Activated T-helper 1 cell treated with anti-CD3 and anti-CD28 coated beads, Interleukin-2, amount 50 U/mL, for 16 hours (primary cell): ENCODE results near the gene RNGTT.
"Not testable (repeated sequence)": the region's sequence is repeated elsewhere in the genome, so short reads cannot be mapped to it uniquely, and the experiment has no call there.

Experiments
- DNase-seq, 2 donors: peaks; one replicate each; pipeline ENCODE4 v3.0.0-alpha.2; 2020; ENCODE audit warnings: low read depth in 1 of 2, low spot score in 1 of 2

RNGTT gene

DNA sequence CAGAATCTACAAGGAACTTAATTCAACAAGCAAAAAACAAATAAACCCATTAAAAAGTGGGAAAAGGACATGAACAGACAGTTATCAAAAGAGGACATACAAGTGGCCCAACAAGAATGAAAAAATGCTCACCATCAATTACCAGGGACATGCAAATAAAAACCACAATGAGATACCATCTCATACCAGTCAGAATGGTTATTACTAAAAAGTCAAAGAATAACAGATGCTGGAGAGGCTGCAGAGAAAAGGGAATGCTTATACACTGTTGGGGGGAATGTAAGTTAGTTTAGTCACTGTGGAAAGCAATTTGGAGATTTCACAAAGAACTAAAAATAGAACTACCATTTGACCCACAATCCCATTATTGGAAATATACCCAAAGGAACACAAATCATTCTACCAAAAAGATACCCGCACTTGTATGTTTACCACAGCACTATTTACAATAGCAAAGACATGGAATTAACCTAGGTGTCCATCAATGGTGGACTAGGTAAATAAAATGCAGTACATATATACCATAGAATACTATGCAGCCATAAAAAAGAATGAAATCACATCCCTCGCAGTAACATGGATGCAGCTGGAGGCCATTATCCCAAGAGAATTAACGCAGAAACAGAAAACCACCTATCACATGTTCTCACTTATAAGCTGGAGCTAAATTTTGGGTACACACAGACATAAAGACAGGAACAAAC lies 48.4 kb downstream of the RNGTT start:
- DNase-seq = no peak

DNA sequence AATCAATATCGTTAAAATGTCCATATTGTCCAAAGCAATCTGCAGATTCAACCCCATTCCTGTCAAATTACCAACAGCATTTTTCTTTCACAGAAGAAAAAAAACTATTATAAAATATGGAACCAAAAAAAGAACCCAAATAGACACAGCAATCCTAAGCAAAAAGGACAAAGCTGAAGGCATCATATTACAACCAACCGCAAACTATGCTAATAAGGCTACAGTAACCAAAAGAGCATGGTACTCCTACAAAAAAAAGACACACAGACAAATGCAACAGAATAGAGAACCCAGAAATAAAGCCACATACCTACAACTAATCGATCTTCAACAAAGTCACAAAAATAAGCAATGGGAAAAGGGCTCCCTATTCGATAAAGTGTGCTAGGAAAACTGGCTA lies 49.2 kb downstream of the RNGTT start:
- DNase-seq = no peak

- DNase-seq = no peak
Observed at GRCh38 chr6:88913471-88913870, 49.9 kb downstream of the RNGTT start.

- DNase-seq = no peak
Observed at GRCh38 chr6:88910922-88911778, 52.3 kb downstream of the RNGTT start.

- no peak for DNase-seq
Observed at GRCh38 chr6:88908598-88909548, 54.5 kb downstream of the RNGTT start.

GRCh38 chr6:88907148-88907547 lies 56.3 kb downstream of the RNGTT start:
- not testable (repeated sequence) for DNase-seq

DNA sequence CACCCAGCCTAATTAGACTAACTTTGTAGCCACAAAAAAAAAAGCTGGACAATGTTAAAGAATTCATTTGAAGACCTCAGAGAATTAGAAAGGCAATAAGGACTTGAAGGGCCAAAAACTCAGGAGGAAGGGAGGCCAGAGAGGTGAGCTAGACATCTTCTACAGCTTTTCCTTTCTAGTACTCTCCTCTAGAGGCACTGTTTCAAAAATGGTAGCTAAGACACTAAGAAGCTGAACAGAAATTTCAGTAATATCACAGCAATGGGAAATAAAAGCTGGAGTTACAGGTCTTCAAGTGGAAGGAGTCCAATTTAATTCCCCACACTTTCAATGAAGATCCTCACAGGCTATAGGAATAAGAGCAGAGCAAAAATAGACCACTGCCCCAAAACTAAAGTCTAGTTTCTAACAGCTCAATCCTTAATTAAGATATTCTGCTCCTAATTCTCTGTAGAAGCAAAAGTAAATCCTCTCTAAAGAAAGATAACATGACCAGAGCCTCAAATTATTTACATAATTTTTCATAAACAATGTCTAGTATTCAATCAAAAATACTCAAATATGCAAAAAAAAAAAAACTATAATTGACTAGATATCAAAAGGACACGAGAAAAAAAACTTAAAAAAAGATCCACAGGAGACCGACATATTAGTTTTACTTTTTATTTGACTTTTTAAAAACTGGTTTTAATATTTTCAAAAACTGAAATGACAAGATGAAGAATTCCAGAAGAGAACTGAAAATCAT lies 63.7 kb downstream of the RNGTT start:
- DNase-seq = no peak

DNA sequence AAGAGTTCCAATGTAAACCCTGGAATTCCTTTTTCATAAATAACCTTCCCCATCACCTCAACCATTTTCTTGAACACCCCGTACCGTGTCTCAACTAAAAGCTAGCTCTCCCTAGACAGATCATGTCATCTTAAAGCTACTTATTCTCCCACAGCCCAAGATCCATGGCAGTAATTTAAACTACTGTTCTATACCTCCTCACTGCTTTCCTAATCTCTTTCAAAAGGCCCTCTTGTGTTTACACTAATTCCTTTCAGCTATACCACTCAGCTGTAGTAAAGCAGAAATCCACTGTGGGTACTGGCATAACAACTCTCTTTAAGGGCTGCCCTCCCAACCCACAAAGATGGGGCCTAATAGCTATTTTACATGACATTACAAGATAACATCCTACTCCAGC lies 67.5 kb downstream of the RNGTT start:
- DNase-seq = no peak

DNA sequence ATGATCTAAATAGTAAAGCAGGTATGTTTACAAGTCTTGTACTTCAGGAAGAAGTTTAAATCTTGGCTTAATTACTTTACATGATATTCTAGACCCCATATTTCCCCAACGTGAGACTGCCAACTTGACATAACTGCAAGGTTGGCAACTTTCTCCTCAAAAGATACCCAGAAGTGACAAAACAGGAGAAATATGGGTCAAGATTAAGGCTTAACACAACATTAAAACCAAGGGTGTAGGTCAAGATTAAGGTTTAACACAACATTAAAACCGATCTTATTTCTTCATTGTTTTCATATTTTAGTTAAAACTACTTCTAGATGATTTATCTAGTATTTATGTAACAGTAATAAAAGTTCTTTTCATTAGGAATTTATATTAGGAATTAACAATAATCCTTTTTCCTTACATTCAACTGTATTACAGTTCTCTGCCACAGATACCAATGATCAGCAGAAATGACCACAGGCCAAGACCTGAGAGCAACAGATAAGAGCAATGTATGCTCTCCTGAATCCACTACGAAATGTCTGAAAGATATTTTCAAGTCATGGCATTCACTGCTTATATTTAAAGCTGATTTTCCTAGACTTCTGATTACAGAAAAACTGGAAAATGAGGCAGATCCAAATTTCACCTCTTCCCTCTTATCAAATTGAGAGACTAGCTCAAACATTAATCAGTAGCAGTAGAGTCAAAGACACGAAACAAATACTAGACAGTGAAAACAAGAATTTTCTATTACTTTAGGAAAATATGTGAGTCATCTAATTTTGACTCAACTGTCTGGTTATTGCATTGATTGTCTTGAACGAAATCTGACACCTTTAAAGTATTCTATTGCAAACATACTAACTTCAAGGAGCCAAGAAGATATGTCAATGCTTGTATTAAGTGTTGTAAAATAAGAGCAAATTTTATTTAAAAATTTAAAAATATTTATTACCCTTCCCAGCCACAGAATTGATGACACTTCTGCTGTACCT lies 72.3 kb downstream of the RNGTT start:
- DNase-seq = no peak

- DNase-seq = no peak
Observed at GRCh38 chr6:88890394-88890793, 73.0 kb downstream of the RNGTT start.

DNA sequence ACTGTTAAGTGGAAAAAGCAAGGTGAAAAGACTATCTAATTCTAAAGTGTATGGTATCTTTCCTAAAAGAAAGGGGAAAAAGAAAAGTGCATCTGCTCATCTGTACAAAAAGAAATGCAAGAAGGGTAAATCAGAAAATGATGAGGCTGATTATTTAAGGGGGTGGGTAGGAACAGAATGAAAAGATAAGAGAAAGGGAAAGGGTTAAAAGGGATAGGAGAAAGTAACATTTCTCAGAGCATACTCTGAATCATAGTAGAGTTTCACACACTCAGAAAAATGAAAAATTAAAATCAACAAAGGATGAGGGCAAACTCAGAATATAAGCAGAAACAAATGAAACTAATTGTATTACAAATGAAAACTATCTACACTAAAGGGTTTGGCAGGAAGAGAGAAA lies 79.1 kb downstream of the RNGTT start:
- DNase-seq = no peak

DNA sequence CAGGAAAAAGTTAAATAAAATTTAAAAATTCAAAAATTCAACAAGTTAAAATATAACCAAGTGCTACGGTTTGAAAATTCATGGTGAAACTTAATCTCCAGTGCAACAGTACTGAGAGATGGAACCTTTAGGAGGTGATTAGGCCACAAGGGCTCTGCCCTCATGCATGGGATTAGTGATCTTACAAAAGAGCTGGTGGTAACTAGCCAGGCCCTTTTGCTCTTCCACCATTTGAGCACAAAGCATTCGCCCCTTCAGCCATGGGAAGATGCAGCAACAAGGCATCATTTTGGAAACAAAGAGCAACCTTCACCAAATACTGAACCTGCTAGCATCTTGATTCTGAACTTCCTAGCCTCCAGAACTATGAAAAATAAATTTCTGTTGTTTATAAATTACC lies 80.9 kb downstream of the RNGTT start:
- DNase-seq = no peak

GRCh38 chr6:88881451-88881850 lies 82.0 kb downstream of the RNGTT start:
- DNase-seq = no peak

DNA sequence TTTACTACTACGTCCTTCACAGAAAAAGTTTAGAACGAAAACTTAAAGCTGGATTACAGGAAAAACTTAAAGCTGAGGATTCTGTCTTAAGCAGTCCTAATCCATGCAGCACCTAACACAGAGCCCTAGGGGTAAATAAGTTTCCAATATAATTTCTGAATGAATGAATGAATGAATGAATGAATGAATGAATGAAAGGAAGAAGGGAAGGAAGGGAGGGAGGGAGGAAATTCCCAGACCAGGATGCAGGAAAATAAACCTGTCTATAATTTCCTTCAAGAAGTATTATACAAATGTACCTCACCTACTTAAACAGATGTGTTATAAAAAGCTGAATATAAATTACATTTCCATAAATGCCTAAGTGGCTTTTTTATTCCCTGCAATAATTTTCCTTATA lies 83.4 kb downstream of the RNGTT start:
- DNase-seq = no peak

- no peak for DNase-seq
Observed at GRCh38 chr6:88877893-88878292, 85.5 kb downstream of the RNGTT start.

- no peak for DNase-seq
Observed at GRCh38 chr6:88872962-88873361, 90.5 kb downstream of the RNGTT start.

- no peak for DNase-seq
Observed at GRCh38 chr6:88871498-88871897, 91.9 kb downstream of the RNGTT start.

DNA sequence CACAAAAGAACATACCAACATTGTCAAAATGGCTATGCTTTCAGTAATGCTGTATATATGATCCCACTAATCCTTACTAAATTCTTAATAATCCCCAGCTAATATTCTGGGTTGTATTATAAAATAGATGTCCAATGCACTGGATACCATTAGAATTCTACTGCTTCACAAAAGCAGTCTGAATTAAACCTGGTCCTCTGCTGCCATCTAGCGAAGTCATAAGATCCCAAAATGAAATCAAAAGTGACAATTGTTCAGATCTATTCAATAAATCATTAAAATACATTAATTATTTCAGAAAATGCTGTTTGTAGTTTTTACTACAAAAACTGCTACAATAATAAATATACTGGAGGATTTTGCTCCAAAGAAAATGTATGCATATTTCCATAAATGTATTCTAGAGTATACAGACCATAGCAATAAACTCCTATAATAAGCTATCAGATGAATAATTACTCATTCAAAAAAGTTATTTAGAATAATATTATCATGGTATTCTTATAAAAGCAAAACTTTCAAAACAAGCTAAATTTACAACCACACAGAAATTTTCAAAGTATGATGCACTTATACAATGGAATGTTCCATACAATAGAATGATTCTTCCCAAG lies 92.6 kb downstream of the RNGTT start:
- no peak for DNase-seq
